Measurements from ENCODE around the gene DAPK3.
"Not testable (repeated sequence)": the region's sequence is repeated elsewhere in the genome, so short reads cannot be mapped to it uniquely, and the experiment has no call there.

DAPK3 gene

DNA sequence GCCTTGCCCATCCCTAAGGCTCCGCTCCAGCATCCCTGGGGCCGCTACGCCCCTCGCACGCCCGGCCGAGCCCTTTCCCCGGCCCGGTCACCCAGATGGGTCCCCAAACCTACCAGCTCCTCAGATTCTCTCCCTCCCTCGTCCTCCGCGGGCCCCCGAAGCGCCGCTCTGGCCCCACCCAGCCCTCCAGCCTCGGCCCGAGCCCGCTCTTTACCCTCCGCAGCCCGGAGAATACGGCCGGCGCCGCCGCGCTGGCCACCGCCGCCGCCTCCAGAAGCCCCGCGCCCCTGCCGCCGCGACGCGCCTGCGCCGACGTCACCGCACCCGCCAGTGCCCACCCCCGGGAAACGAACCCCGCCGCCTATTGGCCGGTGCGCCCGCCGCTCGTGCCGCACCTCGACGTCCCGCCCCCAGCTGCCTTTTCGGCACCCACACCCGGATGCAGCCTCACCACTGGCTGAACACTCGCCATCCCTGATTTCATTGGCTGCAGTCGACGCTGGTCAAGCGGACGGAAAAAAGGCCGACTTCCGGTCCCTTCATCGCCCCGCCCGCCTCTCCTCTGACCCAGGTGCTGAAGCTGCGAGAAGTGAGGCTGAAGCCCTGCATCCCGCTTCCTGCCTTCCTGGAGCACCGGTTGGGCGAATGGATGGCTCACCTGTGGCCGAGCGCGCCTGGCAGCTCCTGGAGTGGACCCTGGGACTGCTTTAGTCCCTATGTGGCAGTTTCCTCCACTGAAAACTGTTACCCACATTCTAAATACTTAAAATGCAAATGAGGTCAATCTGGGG lies at the start of gene DAPK3:
Gene DAPK3, minus strand, starts transcription at position 292 of the 791 bp plus-strand sequence. CDS start 1,364 bp downstream, outside the sequence.
- peak; percentile 94 to 95 for DNase-seq (ENCODE audit: low read depth in 2 of 2)

DNA sequence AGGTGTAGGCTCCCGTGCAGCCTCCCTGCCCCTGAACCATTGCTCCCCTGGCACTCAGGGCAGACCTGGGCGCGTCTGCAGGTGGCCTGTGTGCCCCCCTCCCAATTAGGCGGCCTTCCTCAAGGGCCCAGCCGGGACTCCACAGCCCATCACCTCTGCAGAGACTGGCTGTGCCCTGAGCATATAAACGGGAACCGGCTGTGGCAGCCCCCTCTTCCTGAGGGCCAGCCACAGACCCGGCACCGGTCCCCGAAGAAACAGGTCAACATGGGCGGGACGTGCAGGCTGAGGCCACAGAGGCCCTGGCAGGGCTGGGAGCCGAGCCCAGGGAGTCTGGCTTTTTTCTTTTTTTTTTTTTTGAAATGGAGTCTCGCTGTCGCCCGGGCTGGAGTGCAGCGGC lies 48.7 kb upstream of the DAPK3 start:
- no peak for DNase-seq (ENCODE audit: low read depth in 2 of 2)

DNA sequence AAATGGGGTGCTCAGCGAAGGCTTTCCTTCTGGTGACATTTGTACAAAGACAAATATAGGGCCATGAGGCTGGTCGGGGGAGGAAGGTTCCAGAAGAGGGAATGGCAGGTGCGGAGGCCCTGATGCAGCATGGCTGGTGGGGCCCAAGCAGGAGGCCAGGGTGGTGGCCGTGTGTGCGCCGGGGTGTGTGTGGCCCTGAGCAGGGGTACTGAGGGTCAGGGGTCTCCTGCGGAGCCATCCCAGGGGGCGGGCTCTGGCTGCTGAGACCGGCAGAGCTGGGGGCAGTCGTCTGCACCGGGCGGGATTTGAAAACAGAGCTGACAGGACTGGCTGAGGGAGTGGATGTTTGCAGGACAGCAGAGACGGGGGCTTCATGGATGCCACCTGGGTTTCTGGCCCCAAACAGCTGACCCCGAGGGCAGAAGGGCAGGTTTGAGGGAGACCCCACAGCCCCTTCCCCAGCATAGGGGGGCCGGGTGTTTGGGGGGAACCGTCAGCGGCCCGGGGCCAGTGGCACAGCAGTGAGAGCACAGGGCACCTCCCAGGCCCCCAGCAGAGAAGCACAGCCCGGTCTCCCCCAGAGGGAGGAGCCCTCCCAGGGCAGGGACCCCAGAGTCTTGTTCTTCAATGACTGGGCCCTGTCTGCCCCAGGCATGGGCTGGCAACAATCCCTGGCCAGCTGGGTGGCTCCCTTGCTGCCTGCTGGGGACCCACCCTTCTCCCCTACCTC lies 48.0 kb upstream of the DAPK3 start:
- DNase-seq (ENCODE audit: low read depth in 2 of 2), result no peak

DNA sequence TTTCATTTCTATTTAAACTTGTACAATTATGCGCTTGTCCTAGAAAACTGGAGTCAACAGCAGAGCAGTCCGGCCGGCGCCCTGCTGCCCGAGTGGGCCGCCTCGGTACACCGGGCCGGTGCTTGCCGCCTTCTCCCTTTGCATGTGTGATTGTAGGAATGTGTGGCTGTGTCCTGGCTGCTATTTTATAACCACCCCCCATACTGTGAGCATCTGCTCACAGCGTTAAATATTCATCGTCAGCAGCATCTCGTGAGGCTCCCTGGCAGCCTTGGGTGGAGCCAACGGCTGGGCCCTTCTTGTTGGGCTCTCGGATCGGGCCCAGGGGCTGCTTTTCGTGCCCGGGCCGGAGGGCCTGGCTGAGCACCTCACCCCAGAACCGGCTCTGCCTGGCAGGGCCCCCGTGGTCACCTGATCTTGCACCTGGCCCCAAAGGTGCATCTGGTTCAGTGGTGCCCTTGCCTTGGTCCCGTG lies 47.3 kb upstream of the DAPK3 start:
- DNase-seq (ENCODE audit: low read depth in 2 of 2), result no peak

DNA sequence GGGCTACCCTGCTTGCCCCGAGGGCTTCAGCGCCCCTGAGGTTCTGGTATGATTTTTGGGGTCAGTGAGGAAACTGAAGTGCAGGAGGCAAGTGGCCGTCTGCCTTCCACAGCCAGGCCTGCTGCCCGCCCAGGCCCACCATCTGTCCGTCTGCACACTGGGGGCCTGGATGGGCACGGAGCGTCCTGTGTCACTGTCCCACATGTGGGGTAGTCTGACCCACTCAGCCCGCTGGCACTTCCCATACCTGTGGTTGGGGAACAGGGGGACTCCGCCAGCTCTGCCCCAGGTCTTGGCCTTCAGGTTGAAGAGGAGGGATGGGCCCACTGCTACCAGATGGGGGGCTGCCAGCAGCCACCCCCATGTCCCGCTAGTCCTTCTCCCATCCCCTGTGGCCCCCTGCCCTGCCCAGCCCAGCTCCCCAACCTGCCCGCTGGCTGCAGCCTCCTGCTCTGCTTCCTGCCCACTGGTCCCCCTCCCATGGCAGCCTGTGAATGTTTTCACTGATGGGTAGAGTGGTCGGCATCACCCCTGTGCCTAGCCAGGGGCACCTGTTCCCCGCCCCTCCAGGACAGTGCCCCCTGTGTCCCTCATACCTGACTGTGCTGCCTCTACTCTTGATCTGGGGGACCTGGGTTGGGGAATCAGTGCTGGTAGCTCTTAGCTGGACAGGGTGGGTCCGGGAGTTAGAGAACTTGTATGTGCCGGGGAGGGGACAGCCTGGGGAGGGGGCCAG lies 46.2 kb upstream of the DAPK3 start:
- no peak for DNase-seq (ENCODE audit: low read depth in 2 of 2)

DNA sequence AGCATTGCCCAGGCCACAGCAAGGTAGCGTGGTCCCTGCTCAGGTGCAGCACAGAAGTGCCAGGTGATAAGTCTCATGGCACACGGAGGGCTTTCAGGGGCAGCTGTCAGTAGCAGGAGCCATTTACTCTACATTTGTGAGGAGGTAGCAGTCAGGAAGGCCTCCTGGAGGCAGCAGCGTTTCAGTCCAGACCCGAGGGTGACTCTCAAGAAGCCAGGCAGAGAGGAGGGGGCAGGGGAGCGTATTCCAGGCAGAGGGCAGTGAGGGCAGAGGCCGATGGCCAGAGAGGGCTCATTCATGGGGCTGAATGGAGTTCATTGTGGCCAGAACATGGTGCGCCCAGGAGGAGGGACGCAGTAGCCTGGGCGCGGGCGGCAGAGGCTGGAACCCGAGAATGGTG lies 45.6 kb upstream of the DAPK3 start:
- DNase-seq (ENCODE audit: low read depth in 2 of 2), result no peak

DNA sequence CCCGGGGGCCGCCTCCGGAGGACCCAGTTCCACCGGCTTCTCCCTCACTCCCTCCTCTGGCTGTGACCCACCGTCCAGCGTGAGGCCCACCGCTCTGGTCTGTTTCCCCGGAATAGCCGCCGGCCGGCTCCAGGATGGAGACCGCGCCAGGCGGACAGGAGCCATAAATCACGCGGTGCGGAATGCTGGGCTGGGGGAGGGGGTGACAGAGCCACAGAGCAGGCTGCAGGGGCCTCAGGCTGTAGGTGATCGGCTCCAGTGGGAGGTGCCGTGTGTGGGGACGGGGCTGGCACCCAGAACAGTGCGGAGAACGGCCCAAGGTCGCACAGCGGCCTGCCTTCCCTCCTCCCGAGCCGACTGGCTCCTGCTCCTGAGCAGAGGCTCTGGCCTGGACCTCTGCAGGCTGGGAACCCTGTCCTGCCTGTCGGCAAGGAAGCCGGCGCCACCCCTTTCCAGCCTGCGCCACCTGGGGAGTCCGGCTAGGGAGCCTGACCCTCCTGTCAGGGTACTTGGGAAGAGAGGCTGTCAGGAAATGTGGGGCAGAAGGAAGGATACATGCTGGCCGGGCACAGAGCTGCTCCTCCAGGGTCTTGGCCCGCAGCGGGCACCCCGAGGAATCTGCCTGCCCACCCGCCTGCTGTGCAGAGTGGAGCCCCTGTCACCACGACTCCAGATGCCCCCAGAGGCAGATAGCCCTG lies 45.0 kb upstream of the DAPK3 start:
- no peak for DNase-seq (ENCODE audit: low read depth in 2 of 2)

DNA sequence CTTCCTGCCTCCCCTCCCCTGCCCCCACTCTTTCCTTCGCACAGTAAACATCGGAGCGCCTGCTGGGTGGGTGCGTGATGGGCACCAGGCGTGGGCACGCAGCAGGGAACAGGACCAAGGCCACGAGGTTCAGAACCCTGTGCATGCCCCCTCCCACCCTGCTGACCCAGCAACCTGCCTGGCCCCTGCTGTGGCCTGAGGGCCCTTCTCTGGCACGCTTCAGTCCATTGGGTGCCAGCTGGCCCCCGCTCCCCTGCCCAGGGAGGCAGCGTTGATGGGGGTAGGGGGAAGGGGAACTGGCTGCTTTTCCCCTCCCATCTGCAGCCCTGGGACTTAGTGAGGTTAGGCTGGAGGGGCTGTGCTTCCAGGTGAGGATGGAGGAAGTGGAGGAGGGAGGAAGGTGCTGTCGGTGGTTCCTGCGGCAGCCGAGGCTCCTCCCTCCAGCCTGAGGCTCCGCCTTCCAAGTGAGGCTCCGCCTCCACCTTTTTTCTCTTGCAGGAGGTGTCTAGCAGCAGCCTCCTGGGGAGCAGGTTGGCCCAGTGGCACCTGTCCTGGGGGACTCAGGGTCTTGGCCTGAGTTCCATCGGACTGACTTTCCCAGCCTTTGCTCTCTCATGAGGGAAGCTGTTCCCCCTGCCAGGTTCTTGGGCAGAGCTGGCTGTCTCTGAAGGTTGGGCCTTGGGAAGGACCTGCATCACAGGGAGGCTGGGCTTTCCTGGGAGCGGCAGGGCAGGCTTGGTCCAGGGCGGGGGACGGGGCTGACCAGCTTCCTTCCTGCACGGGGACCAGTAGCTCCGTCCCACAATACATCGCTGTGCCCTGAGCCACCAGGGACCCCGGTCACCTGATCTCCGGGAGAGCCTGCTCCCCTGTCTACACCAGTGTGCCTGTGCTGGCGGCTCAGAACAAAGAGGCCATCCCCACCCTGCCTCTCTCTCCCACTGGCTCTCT lies 43.9 kb upstream of the DAPK3 start:
- no peak for DNase-seq (ENCODE audit: low read depth in 2 of 2)

DNA sequence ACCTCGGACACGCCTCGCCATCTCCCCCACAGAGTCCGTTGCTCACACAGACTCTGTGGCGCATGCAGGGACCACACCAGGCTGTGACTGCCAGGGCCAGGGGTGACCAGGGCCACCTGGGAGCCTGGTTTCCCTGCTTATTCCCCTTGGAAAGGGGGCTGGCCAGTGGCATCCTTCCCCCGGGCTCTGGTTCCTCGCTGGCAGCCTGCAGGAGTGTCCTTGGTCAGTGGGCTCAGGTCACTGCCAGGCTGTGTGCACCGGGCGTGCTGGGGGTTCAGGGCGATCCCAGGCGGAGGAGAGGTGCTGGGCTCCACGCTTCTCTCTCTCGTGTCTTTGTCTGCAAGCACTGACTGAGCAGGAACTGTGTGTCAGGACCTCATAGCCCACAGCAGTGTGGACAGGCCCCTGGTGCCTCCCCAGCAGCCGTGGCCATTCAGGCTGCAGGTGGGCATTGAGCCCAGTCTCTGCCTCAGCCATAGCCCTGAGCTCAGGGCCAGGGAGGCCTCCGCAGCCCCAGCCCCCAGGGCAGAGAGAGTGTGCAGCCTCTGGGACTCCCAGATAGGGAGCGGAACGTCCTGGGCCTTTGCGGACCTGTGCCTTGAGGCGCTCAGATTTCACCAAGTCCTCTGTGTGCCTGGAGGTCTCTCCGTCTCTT lies 43.1 kb upstream of the DAPK3 start:
- no peak for DNase-seq (ENCODE audit: low read depth in 2 of 2)

DNA sequence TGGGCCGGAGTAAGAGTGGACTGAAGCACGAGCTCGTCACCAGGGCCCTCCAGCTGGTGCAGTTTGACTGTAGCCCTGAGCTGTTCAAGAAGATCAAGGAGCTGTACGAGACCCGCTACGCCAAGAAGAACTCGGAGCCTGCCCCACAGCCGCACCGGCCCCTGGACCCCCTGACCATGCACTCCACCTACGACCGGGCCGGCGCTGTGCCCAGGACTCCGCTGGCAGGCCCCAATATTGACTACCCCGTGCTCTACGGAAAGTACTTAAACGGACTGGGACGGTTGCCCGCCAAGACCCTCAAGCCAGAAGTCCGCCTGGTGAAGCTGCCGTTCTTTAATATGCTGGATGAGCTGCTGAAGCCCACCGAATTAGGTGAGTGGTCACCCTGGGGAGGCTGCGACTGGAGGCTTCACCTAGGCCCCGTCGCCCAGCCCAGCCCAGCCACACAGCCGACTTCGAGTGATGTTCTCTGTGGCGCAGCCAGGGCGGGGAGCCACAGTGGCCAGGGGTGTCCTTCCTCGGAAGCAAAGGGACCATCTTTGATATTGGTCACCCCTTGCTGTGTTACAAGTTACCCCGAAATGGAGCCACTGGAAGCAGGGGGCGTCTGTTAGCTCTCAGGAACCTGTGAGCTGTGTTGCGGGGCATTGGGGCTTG lies 42.2 kb upstream of the DAPK3 start:
- DNase-seq (ENCODE audit: low read depth in 2 of 2), result no peak

DNA sequence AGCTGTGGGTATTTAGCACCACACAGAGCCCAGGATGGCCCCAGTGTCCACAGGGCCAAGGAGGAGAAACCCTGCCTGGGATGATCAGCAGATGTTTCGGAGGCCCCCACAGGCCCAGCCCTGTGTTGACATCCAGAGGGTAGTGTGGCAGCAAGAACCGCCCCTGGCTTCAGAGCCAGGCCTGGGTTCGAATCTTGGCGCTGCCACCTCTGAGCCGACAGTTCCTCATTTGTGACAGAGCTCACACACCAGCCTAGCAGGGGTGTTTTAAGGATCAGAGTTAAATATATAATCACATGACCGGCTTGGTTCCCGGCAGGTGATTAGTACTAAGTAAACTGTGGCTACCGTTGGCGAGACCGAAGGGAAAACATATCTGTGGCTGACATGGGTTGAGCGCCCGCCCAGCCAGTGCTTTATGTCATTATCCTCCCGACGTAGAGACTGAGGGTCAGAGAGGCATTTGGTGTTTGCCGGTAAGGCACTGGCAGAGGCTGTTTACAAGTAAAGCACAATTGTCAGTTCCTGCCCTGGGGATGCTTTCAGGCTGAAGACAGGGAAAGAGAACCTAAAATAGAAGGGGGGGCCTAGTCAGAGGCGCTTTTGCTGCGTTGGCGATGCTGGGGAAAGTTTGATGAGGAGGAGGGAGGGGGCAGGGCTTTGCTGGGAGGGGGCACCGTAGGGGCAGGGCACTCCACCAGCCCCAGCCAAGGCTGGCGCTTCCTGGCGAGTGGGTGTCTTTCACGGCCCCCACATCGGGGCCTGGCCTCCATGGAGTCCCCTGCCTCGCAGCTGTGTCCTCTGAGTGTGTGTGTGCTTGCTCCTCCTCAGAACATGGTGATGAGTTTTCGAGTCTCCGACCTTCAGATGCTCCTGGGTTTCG lies 41.4 kb upstream of the DAPK3 start:
- DNase-seq (ENCODE audit: low read depth in 2 of 2), result no peak

DNA sequence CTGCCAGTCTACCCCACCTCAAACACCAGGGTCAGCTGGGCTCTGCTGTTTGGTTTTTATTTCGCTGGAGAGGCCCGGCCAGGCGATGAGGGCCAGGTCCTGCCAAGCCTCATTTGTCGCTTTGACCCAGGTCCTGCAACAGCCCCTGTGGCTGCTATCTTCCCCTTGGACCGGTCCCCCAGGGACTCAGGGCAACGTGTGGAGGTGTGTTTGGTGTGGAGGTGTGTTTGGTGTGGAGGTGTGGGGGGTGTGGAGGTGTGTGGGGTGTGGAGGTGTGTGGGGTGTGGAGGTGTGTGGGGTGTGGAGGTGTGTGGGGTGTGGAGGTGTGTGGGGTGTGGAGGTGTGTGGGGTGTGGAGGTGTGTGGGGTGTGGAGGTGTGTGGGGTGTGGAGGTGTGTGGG lies 40.5 kb upstream of the DAPK3 start:
- DNase-seq (ENCODE audit: low read depth in 2 of 2), result not testable (repeated sequence)

DNA sequence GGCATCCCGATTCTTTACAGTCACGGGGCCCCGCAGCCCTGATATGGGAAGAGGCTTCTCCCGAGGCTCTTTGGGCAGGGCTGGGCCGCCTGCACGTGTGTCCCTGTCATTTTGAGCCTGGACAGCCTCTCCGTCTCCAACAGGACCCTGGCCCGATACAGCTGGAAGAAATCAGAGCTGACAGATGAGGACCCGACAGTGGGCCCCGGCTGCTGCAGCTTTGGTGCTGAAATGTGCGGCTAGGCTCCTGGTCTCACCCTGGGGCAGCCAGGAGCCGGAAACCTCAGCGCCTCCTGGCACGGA lies 39.9 kb upstream of the DAPK3 start:
- DNase-seq (ENCODE audit: low read depth in 2 of 2), result no peak

DNA sequence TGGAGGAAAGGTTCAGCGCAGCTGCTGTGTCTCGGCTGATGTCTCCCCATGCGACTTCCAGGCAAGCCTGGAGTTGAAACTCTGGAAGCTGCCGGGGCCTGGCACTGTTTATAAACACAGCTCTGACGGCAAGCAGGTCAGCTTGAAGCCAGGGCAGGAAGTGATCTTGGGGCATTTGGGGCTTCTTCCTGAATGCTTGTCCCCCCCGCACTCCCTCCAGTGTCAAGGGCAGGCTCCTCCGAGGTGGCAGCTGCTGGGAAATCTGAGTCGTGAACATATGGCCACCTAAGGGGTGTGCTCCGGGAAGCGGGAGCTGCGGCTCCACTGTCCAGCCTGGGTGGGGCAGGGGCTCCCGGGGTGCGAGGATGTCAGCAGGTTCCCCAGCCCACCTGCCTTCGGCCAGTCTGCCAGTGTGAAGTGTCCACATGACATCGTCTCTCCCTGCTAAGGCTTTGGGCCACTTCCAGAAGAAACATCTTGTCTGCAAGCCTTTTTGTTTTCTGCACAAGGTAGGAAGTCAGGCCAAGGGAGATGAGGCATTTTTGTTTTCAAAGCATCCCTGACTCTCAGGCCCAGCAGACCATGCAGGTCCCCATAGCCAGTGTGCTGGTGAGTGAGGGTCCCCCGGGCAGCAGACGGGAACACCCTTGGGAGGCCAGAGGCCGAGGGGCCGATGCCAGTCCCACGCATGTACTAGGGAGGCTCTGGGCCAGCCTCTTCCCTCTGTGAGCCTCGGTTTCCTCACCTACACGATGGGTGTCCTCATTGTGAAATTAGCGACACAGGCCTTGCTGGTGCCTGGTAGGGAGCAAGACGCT lies 39.3 kb upstream of the DAPK3 start:
- DNase-seq (ENCODE audit: low read depth in 2 of 2), result no peak

DNA sequence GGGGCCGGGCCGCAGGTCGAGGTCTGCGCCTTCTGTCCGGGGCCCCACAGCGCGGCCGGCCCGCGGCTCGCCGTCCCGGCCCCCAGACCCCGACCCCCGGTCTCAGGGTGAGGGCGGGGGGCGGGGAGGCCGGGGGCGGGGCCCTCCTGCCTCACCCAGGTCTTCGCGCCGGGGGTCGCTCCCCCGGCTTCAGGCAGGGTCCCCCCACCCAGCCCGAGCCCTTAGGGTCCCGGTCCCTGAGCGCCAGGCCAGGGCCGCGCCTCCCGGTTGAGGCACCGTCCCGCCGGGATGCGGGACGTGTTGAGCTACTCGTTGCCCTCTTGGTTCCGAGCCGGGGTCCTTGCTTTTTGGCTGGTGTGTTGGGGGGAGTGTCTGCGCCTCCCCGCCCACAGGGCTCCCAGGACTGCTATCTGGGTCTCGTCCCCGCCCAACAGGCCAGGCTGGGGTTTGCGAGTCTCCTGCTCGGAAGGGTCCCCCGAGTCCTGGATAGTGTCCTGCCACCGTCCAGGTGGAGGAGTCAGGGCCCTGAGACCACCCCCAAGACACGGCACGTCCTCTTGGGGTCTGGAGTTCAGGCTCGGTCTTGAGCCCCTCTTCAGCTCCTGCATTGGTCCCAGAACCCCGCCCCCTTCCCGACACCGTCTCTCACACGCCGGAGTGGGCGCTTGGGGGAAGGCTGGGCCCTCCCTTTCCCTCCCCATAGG lies 37.1 kb upstream of the DAPK3 start:
- DNase-seq (ENCODE audit: low read depth in 2 of 2), result no peak

DNA sequence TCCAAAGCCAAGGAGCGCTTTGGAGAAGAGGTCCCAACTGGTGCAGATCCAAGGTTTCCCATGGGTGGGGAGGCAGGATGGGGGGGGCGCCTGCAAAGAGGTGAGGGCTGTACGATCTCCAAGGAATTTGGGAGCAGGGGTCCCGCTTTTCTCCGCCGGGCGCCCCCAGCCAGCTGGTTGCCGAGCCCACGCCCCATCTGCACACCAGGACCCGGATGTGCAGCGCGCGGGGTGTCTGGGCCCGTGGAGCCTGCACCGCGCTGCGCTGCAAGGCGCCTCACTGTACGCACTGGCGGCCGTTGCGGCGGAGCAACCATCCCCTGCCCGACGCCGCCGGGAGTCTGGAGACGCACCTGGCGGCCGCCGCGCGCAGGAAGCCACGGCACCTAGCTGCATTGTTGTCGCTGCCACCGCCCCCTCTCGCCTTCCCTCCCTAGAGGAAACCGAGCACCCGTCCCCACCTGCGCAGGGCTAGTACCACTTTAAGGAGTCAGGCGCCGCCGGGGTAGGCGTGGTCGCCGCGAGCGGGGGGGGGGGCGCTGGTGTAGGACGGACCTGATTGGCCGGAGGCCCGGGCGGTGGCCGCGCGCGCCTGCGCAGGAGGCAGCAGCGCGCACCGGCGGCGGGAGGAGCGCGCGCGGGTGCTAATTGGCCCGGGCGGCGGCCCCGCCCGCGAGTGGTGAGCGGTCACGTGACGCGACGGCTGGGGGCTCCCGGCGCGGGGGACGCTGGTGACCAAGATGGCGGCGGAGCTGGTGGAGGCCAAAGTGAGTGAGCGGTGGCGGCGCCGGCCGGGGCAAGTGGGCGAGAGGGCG lies 36.3 kb upstream of the DAPK3 start, which contains the start of gene PIAS4:
Gene PIAS4, plus strand, starts transcription at position 716 of the 815 bp plus-strand sequence. Its CDS starts 25 bp downstream, at position 741.
- DNase-seq (ENCODE audit: low read depth in 2 of 2), result peak; percentile 87 to 89

Measured in fibroblast of skin of left quadriceps (primary cell).